Activated T-cell treated with anti-CD3 and anti-CD28 coated beads, Interleukin-2, amount 50 U/mL, for 4 hours (primary cell): ENCODE results near the gene ELAC1. TPM values are rescaled to one million over a fixed set of nuclear protein-coding genes. Genes with fewer than 3 reads are reported as not detected.
"Not testable (repeated sequence)": the region's sequence is repeated elsewhere in the genome, so short reads cannot be mapped to it uniquely, and the experiment has no call there.

Experiments
- ATAC-seq, 2 donors: fragments of 200-7000 bp; cut with Tn5 transposase; one replicate each; pipeline ENCODE4 v1.10.0; 2021
- DNase-seq: peaks from one replicate; pipeline ENCODE4 v3.0.0-alpha.2; 2020
- H3K27me3 Mint-ChIP-seq: one replicate; pipeline ENCODE4 v1.8.0; 2021; ENCODE audit warnings: low read depth, mixed read lengths
- H3K36me3 Mint-ChIP-seq: one replicate; pipeline ENCODE4 v1.8.0; 2022; ENCODE audit warnings: mixed read lengths; ENCODE audit not compliant: insufficient read depth
- H3K4me1 Mint-ChIP-seq: one replicate; pipeline ENCODE4 v1.8.0; 2021; ENCODE audit warnings: low read depth, mixed read lengths
- H3K4me3 Mint-ChIP-seq: one replicate; pipeline ENCODE4 v1.8.0; 2021; ENCODE audit warnings: mild to moderate bottlenecking, moderate library complexity, mixed read lengths
- H3K9me3 Mint-ChIP-seq: one replicate; pipeline ENCODE4 v1.8.0; 2021; ENCODE audit warnings: mixed read lengths
- total RNA-seq, 3 donors: library from RNA; stranded (reverse); gene quantifications; one replicate each; pipeline ENCODE4 v1.2.1, GENCODE V29; 2021

The ELAC1 gene
- total RNA-seq = 1 to 10 TPM; 5.9 to 10.0 (median 6.5) TPM

GRCh38 chr18:50967714-50968661 lies at the start of gene ELAC1:
ELAC1 (plus strand) TSS chr18:50968040; CDS start chr18:50974405, 6,365 bp downstream.
- H3K27me3 Mint-ChIP-seq = no peaks in the 10 kb centered on the region
- peak within 1 kb of the TSS; percentile 96 for H3K4me3 Mint-ChIP-seq
- ATAC-seq (peak; percentile 96), DNase-seq (peak; percentile 51)
- H3K36me3 Mint-ChIP-seq = no peaks in the 10 kb centered on the region
- peaks cover 25% of the 10 kb centered on the region for H3K4me1 Mint-ChIP-seq
- peaks cover 9% of the 10 kb centered on the region for H3K9me3 Mint-ChIP-seq

- Mint-ChIP-seq H3K36me3 (peaks cover 39% of the 10 kb centered on the region), H3K4me1 (peaks cover 11% of the 10 kb centered on the region), H3K27me3 (no peaks in the 10 kb centered on the region), H3K4me3 (no peak overlapping the region), H3K9me3 (no peaks in the 10 kb centered on the region)
- ATAC-seq = no peak
- DNase-seq = no peak
These were observed 49.7 kb upstream of the ELAC1 start for GRCh38 chr18:50918153-50918552.

- Mint-ChIP-seq H3K36me3 (peaks cover 47% of the 10 kb centered on the region), H3K9me3 (peaks cover 13% of the 10 kb centered on the region), H3K4me3 (no peak overlapping the region), H3K27me3 (no peaks in the 10 kb centered on the region), H3K4me1 (no peaks in the 10 kb centered on the region)
- DNase-seq (no peak), ATAC-seq (no peak)
These were observed 43.5 kb upstream of the ELAC1 start for GRCh38 chr18:50924372-50924771.

- DNase-seq (no peak), ATAC-seq (no peak)
- Mint-ChIP-seq H3K4me3 (no peak overlapping the region), H3K27me3 (no peaks in the 10 kb centered on the region), H3K36me3 (peaks cover 42% of the 10 kb centered on the region), H3K4me1 (no peaks in the 10 kb centered on the region), H3K9me3 (peaks cover 13% of the 10 kb centered on the region)
These were observed 41.3 kb upstream of the ELAC1 start for GRCh38 chr18:50926521-50926920.

- peaks cover 13% of the 10 kb centered on the region for H3K9me3 Mint-ChIP-seq
- H3K4me1 Mint-ChIP-seq = no peaks in the 10 kb centered on the region
- peaks cover 40% of the 10 kb centered on the region for H3K36me3 Mint-ChIP-seq
- DNase-seq (no peak), ATAC-seq (no peak)
- H3K27me3 Mint-ChIP-seq = no peaks in the 10 kb centered on the region
- no peak overlapping the region for H3K4me3 Mint-ChIP-seq
These were observed 39.3 kb upstream of the ELAC1 start for GRCh38 chr18:50928551-50928950.

- no peaks in the 10 kb centered on the region for H3K9me3 Mint-ChIP-seq
- peaks cover 22% of the 10 kb centered on the region for H3K36me3 Mint-ChIP-seq
- no peak overlapping the region for H3K4me3 Mint-ChIP-seq
- H3K4me1 Mint-ChIP-seq = peaks cover 2% of the 10 kb centered on the region
- no peak for ATAC-seq
- DNase-seq = no peak
- H3K27me3 Mint-ChIP-seq = no peaks in the 10 kb centered on the region
These were observed 34.2 kb upstream of the ELAC1 start for GRCh38 chr18:50933684-50934083.

GRCh38 chr18:50934545-50935211 lies 33.2 kb upstream of the ELAC1 start:
- peaks cover 2% of the 10 kb centered on the region for H3K4me1 Mint-ChIP-seq
- peaks cover 21% of the 10 kb centered on the region for H3K36me3 Mint-ChIP-seq
- DNase-seq (no peak), ATAC-seq (no peak)
- no peaks in the 10 kb centered on the region for H3K27me3 Mint-ChIP-seq
- no peak overlapping the region for H3K4me3 Mint-ChIP-seq
- no peaks in the 10 kb centered on the region for H3K9me3 Mint-ChIP-seq

- H3K27me3 Mint-ChIP-seq = no peaks in the 10 kb centered on the region
- peaks cover 2% of the 10 kb centered on the region for H3K4me1 Mint-ChIP-seq
- no peak overlapping the region for H3K4me3 Mint-ChIP-seq
- peaks cover 23% of the 10 kb centered on the region for H3K36me3 Mint-ChIP-seq
- no peak for ATAC-seq
- no peak for DNase-seq
- H3K9me3 Mint-ChIP-seq = no peaks in the 10 kb centered on the region
These were observed 32.2 kb upstream of the ELAC1 start for GRCh38 chr18:50935493-50936191.

- H3K4me3 Mint-ChIP-seq = no peak overlapping the region
- H3K36me3 Mint-ChIP-seq = peaks cover 26% of the 10 kb centered on the region
- no peaks in the 10 kb centered on the region for H3K9me3 Mint-ChIP-seq
- ATAC-seq (no peak), DNase-seq (no peak)
- H3K27me3 Mint-ChIP-seq = no peaks in the 10 kb centered on the region
- peaks cover 2% of the 10 kb centered on the region for H3K4me1 Mint-ChIP-seq
These were observed 30.7 kb upstream of the ELAC1 start for GRCh38 chr18:50937183-50937582.

- H3K4me1 Mint-ChIP-seq = peaks cover 2% of the 10 kb centered on the region
- H3K9me3 Mint-ChIP-seq = no peaks in the 10 kb centered on the region
- DNase-seq (no peak), ATAC-seq (no peak)
- H3K36me3 Mint-ChIP-seq = peaks cover 24% of the 10 kb centered on the region
- no peak overlapping the region for H3K4me3 Mint-ChIP-seq
- H3K27me3 Mint-ChIP-seq = no peaks in the 10 kb centered on the region
These were observed 28.9 kb upstream of the ELAC1 start for GRCh38 chr18:50938912-50939311.

GRCh38 chr18:50944245-50944932 lies 23.5 kb upstream of the ELAC1 start:
- no peak for ATAC-seq
- H3K27me3 Mint-ChIP-seq = no peaks in the 10 kb centered on the region
- H3K9me3 Mint-ChIP-seq = no peaks in the 10 kb centered on the region
- no peaks in the 10 kb centered on the region for H3K4me1 Mint-ChIP-seq
- H3K36me3 Mint-ChIP-seq = peaks cover 25% of the 10 kb centered on the region
- no peak overlapping the region for H3K4me3 Mint-ChIP-seq
- DNase-seq = no peak

GRCh38 chr18:50945918-50946317 lies 21.9 kb upstream of the ELAC1 start:
- H3K9me3 Mint-ChIP-seq, H3K4me1 Mint-ChIP-seq, H3K4me3 Mint-ChIP-seq, ATAC-seq, DNase-seq, H3K27me3 Mint-ChIP-seq: not testable (repeated sequence)
- H3K36me3 Mint-ChIP-seq = peaks cover 23% of the 10 kb centered on the region

- Mint-ChIP-seq H3K27me3 (no peaks in the 10 kb centered on the region), H3K9me3 (no peaks in the 10 kb centered on the region), H3K4me3 (no peak overlapping the region), H3K4me1 (no peaks in the 10 kb centered on the region), H3K36me3 (peaks cover 21% of the 10 kb centered on the region)
- DNase-seq (no peak), ATAC-seq (no peak)
These were observed 19.9 kb upstream of the ELAC1 start for GRCh38 chr18:50947899-50948298.

GRCh38 chr18:50949185-50949584 lies 18.7 kb upstream of the ELAC1 start:
- Mint-ChIP-seq H3K4me3 (no peak overlapping the region), H3K36me3 (peaks cover 15% of the 10 kb centered on the region), H3K4me1 (no peaks in the 10 kb centered on the region), H3K9me3 (no peaks in the 10 kb centered on the region), H3K27me3 (no peaks in the 10 kb centered on the region)
- no peak for DNase-seq
- ATAC-seq = no peak
